WTC11 (cell line): ENCODE results near the gene SH2D1A. TPM values are rescaled to one million over a fixed set of nuclear protein-coding genes. Genes with fewer than 3 reads are reported as not detected.

Source experiments
- ATAC-seq: fragments of 200-7000 bp; cut with Tn5 transposase; 2 replicates; pipeline ENCODE4 v1.10.0; 2021; ENCODE audit warnings: mild to moderate bottlenecking, moderate library complexity
- CTCF ChIA-PET: fragments of 300-600 bp; sonication (Branson Sonifier 250); formaldehyde crosslinking; loops from one replicate; lab custom pipeline; 2021; ENCODE audit warnings: antibody characterized with exemption; lab: Charles Lee
- POLR2A ChIA-PET: fragments of 350-600 bp; sonication (Branson Sonifier 250); formaldehyde crosslinking; loops from one replicate; lab custom pipeline; 2021; ENCODE audit warnings: antibody characterized with exemption; lab: Charles Lee
- DNase-seq: peaks from one replicate; pipeline ENCODE4 v3.0.0; 2021; ENCODE audit warnings: low spot score
- H3K27ac Mint-ChIP-seq: 2 replicates; pipeline ENCODE4 v1.8.0; 2021; ENCODE audit warnings: mixed read lengths
- H3K27me3 Mint-ChIP-seq: 2 replicates; pipeline ENCODE4 v1.8.0; 2021; ENCODE audit warnings: low read depth, mild to moderate bottlenecking, moderate library complexity, mixed read lengths
- H3K36me3 Mint-ChIP-seq: 2 replicates; pipeline ENCODE4 v1.8.0; 2021; ENCODE audit warnings: mixed read lengths
- H3K4me1 Mint-ChIP-seq: 2 replicates; pipeline ENCODE4 v1.8.0; 2022; ENCODE audit warnings: mixed read lengths
- H3K4me3 Mint-ChIP-seq: 2 replicates; pipeline ENCODE4 v1.8.0; 2021; ENCODE audit warnings: mild to moderate bottlenecking, moderate library complexity, mixed read lengths
- H3K9me3 Mint-ChIP-seq: 2 replicates; pipeline ENCODE4 v1.8.0; 2021; ENCODE audit warnings: mixed read lengths
- AFF4 ChIP-seq: sonication (generic); formaldehyde crosslinking; IDR thresholded peaks from 2 replicates; pipeline ENCODE4 v1.8.1; 2023; ENCODE audit warnings: mild to moderate bottlenecking, missing genetic modification reagents, borderline replicate concordance
- AR ChIP-seq: fragments of 250-450 bp; sonication (Bioruptor Pico); IDR thresholded peaks from 2 replicates; pipeline ENCODE4 v1.9.0; 2021; ENCODE audit warnings: mild to moderate bottlenecking
- ATF1 ChIP-seq: sonication (generic); formaldehyde crosslinking; IDR thresholded peaks from 2 replicates; pipeline ENCODE4 v1.8.1; 2023; ENCODE audit warnings: mild to moderate bottlenecking, moderate library complexity, missing genetic modification reagents
- CTCF ChIP-seq: fragments of 200-600 bp; IDR thresholded peaks from 2 replicates; pipeline ENCODE4 v1.8.0; 2022; ENCODE audit warnings: antibody characterized with exemption
- E2F5 ChIP-seq: sonication (generic); formaldehyde crosslinking; IDR thresholded peaks from 2 replicates; pipeline ENCODE4 v1.8.1; 2022; ENCODE audit warnings: mild to moderate bottlenecking, moderate library complexity, missing genetic modification reagents
- ELF4 ChIP-seq: sonication (generic); formaldehyde crosslinking; IDR thresholded peaks from 2 replicates; pipeline ENCODE4 v1.8.1; 2022; ENCODE audit warnings: low read depth, mild to moderate bottlenecking, moderate library complexity, missing genetic modification reagents
- GABPB1 ChIP-seq: sonication (generic); formaldehyde crosslinking; IDR thresholded peaks from 2 replicates; pipeline ENCODE4 v1.8.1; 2023; ENCODE audit warnings: mild to moderate bottlenecking, missing genetic modification reagents
- GRHL2 ChIP-seq: fragments of 250-450 bp; sonication (Bioruptor Pico); IDR thresholded peaks from 2 replicates; pipeline ENCODE4 v1.8.0; 2022; ENCODE audit warnings: mild to moderate bottlenecking, moderate library complexity; ENCODE audit not compliant: insufficient replicate concordance, severe bottlenecking
- GTF2I ChIP-seq: fragments of 250-450 bp; sonication (Bioruptor Pico); conservative IDR thresholded peaks from 2 replicates; pipeline ENCODE4 v1.4.0; 2021; ENCODE audit warnings: mild to moderate bottlenecking
- HMGXB4 ChIP-seq: sonication (generic); formaldehyde crosslinking; IDR thresholded peaks from 2 replicates; pipeline ENCODE4 v1.8.1; 2023; ENCODE audit warnings: mild to moderate bottlenecking, moderate library complexity, missing genetic modification reagents
- NFATC4 ChIP-seq: fragments of 250-450 bp; sonication (Bioruptor Pico); IDR thresholded peaks from 2 replicates; pipeline ENCODE4 v1.9.0; 2021; ENCODE audit warnings: mild to moderate bottlenecking
- PREB ChIP-seq: sonication (generic); formaldehyde crosslinking; IDR thresholded peaks from 2 replicates; pipeline ENCODE4 v1.8.1; 2022; ENCODE audit warnings: mild to moderate bottlenecking, missing genetic modification reagents, moderate library complexity, borderline replicate concordance
- RELA ChIP-seq: sonication (generic); formaldehyde crosslinking; IDR thresholded peaks from 2 replicates; pipeline ENCODE4 v1.8.1; 2022; ENCODE audit warnings: missing genetic modification reagents, mild to moderate bottlenecking, borderline replicate concordance
- USF1 ChIP-seq: sonication (generic); formaldehyde crosslinking; IDR thresholded peaks from 2 replicates; pipeline ENCODE4 v1.8.0; 2022; ENCODE audit warnings: mild to moderate bottlenecking, missing genetic modification reagents
- USF2 ChIP-seq: sonication (generic); formaldehyde crosslinking; IDR thresholded peaks from 2 replicates; pipeline ENCODE4 v1.8.1; 2023; ENCODE audit warnings: mild to moderate bottlenecking, missing genetic modification reagents, moderate library complexity
- ZNF396 ChIP-seq: fragments of 250-450 bp; sonication (Bioruptor Pico); IDR thresholded peaks from 2 replicates; pipeline ENCODE4 v1.8.0; 2021; ENCODE audit warnings: mild to moderate bottlenecking, moderate library complexity, borderline replicate concordance
- ZNF671 ChIP-seq: fragments of 250-450 bp; sonication (Bioruptor Pico); IDR thresholded peaks from 2 replicates; pipeline ENCODE4 v1.8.0; 2021; ENCODE audit warnings: mild to moderate bottlenecking
- total RNA-seq: library from RNA; stranded (reverse); gene quantifications from 3 replicates; pipeline ENCODE4 v1.2.3, GENCODE V29; 2021

The SH2D1A gene
- total RNA-seq, 1 experiment from 2014 or later, result 0.24 TPM

GRCh38 chrX:124343016-124343415 is 3.3 kb upstream of the SH2D1A start:
- H3K27ac Mint-ChIP-seq, result no peak overlapping the region
- DNase-seq (no peak), ATAC-seq (no peak)
- POLR2A ChIA-PET, result no interaction called here
- no peak for TF ChIP-seq NFATC4 (CRISPR knock-in tag)
- no peak for TF ChIP-seq AR (CRISPR knock-in tag)
- no peak for TF ChIP-seq ZNF671
- TF ChIP-seq PREB (CRISPR knock-in tag), result no peak
- no peak for TF ChIP-seq GTF2I (CRISPR knock-in tag)
- TF ChIP-seq USF2, result no peak
- H3K27me3 Mint-ChIP-seq, result no peaks in the 10 kb centered on the region
- no peak overlapping the region for H3K4me3 Mint-ChIP-seq
- CTCF ChIA-PET, result no interaction called here
- no peaks in the 10 kb centered on the region for H3K36me3 Mint-ChIP-seq
- H3K4me1 Mint-ChIP-seq, result peaks cover under 1% of the 10 kb centered on the region; the same call in 1 of the 2 replicates
- H3K9me3 Mint-ChIP-seq, result no peaks in the 10 kb centered on the region

GRCh38 chrX:124344246-124344645 is 2.1 kb upstream of the SH2D1A start:
- no peaks in the 10 kb centered on the region for H3K27me3 Mint-ChIP-seq
- no peak overlapping the region for H3K4me3 Mint-ChIP-seq
- H3K9me3 Mint-ChIP-seq, result no peaks in the 10 kb centered on the region
- no peak overlapping the region for H3K27ac Mint-ChIP-seq
- peaks cover 3% of the 10 kb centered on the region; the same call in 1 of the 2 replicates for H3K4me1 Mint-ChIP-seq
- POLR2A ChIA-PET, result no interaction called here
- CTCF ChIA-PET, result no interaction called here
- ATAC-seq (no peak), DNase-seq (no peak)
- H3K36me3 Mint-ChIP-seq, result no peaks in the 10 kb centered on the region
- no peak for TF ChIP-seq ELF4
- TF ChIP-seq ZNF396 (CRISPR knock-in tag), result no peak
- TF ChIP-seq GRHL2, result no peak
- TF ChIP-seq AFF4, result no peak
- no peak for TF ChIP-seq HMGXB4
- TF ChIP-seq GABPB1 (CRISPR knock-in tag), result no peak
- TF ChIP-seq AR (CRISPR knock-in tag), result no peak
- TF ChIP-seq E2F5 (CRISPR knock-in tag), result no peak
- no peak for TF ChIP-seq CTCF
- no peak for TF ChIP-seq RELA
- no peak for TF ChIP-seq USF1 (CRISPR knock-in tag)
- TF ChIP-seq ATF1, result no peak
